ENCODE results near the gene PLXNC1.

DNA sequence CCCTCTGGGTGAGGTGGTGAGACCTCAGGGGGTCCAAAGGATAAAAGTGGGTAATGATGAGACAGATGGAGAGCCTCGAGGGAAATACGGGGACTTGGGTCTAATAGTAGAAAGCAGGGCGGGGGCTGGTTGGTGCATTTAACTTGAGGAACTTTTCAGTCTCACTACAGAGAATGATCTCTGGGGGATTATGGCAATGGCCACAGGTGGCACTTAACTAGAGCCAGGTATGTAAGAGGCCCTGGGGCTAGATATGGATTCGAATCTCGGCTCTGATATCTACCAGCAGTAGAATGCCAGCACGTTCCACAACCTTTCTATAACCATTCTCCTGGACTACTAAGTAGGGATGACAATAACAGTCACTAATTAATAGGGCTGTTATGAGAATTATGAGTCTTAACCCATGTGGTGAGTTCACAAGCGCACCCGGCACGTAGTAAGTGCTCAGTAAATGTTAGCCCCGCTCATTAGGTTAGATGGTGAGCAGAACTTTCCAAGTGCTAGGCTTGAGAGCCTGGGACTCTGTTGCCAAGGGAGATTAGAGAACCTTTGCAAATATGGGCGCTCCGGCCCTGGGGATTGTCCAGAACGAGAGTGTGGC is 888 bp upstream of the PLXNC1 start:
- no peak for TF ChIP-seq GATA3 (IDR thresholded peaks at IDR 0.05; ENCODE audit: low read depth, low read length)
- TF ChIP-seq GATA2 (IDR thresholded peaks at IDR 0.05; ENCODE audit: low read depth, low read length) = no peak
